Lower leg skin (tissue), 4 donors: ENCODE data around the gene CBFA2T3. TPM values are rescaled to one million over a fixed set of nuclear protein-coding genes. Genes with fewer than 3 reads are reported as not detected.
A peak's percentile ranks its signal among the peaks of the same experiment; 100 is the strongest.

Source experiments
- DNase-seq, 2 donors: peaks; one replicate each; pipeline ENCODE4 v3.0.0-alpha.2; 2019; ENCODE audit warnings: low spot score in 2 of 2
- H3K4me3 ChIP-seq: fragments of 200-600 bp; sonication (generic); 2 replicates; pipeline ENCODE4 v1.5.1; 2017; ENCODE audit warnings: mild to moderate bottlenecking, low read depth; ENCODE audit not compliant: poor library complexity, severe bottlenecking
- POLR2A ChIP-seq, 2 donors: fragments of 450-650 bp; IDR thresholded peaks; one replicate each; pipeline ENCODE4 v1.6.1; 2016 to 2017; ENCODE audit warnings: antibody characterized with exemption in 2 of 2, mild to moderate bottlenecking in 1 of 2, moderate library complexity in 1 of 2
- WGBS, 2 donors: methylation state at CpG; one replicate each; pipeline ENCODE4 v1.1.5; 2018; 5-methylcytosine and 5-hydroxymethylcytosine counted together
- intact Hi-C: fragments of 100-400 bp; cut with DNase I; formaldehyde crosslinking; loops from one replicate; pipeline ENCODE4 v1.15.0; 2023; ENCODE audit warnings: low total_unique reads
- total RNA-seq, 4 donors: library from RNA; depleted of rRNA; stranded (reverse); fragments of >200 nt; gene quantifications; one replicate each; pipeline ENCODE4 v1.1.0, GENCODE V29; 2016
- TF ChIP-seq, protein P1 (sequence below), 3 donors: fragments of 450-650 bp; IDR thresholded peaks; one replicate each; pipeline ENCODE4 v1.5.1; 2016; ENCODE audit warnings: antibody characterized with exemption in 3 of 3, mild to moderate bottlenecking in 3 of 3, moderate library complexity in 2 of 3

The CBFA2T3 gene
- total RNA-seq: 1 to 10 TPM in 3 of 4 donors, under 1 TPM in 1; 0.93 to 4.4 (median 2.9) TPM

DNA sequence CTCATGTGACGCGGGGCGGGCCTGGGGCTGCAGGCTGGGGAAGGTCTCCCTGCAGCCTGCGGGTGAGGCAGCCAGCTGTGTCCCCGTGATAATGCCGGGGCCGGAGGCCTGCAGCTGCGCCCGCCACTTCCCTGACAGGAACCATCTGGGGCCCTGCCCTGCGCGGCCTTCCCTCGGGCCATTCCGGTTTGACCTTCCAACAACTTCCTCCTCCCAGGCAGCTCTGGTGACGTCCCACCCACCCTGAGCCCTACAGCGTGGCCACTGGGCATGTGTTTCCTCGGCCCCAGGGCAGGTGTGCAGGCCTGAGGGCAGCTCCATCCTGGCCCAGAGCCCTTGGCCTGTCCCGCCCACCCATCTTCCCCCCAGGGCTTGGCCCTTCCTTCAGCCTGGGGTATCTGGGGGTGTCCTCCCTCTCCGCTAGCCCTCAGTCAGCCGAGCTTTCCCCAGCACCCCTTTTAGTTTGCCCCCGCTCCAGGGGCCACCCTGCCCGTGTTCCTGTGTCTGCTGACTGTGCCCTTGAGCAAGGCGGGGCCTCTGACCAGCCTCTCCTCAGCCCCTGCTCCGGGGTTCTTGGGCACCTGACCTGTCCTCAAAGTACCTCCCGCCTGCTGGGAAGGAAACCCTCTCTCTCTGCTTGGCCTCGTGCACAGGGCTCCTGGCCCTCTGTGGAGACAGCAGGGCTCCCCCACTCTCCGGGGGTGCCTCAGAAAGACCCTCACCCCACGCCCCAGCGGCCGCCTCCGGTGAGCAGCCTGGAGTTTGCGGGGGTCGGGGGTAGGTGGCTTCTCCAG is at the start of gene CBFA2T3:
Gene CBFA2T3, minus strand, starts transcription at position 190 of the 794 bp plus-strand sequence. CDS start 400 bp downstream, outside the sequence.
- 54 to 56% methylated on average over 31 of the region's 32 CpGs for WGBS, 2 donors

DNA sequence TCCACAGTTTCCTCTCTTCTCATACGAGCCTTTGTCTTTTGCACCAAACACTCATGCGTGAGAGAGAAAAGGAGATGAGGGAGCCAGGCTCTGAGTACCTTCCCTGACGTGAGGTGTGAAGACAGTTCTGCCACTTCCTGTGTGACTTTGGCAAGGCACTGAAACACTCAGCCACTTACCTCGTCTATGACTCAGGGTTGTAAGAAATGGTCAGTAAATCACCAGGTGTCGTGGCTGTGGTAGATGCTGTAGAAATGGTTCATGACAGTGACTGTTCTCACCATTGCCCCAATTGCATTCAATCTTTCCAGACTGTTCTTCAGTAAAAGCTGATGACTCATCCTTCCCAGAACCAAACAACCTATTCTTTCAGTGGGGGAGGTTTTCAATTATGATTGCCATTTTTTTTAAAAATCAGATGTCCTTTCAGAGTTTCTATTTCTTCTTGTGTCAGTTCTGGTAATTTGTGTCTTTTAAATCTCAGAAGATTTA is 49.2 kb upstream of the CBFA2T3 start:
- TF ChIP-seq, protein P1, sequence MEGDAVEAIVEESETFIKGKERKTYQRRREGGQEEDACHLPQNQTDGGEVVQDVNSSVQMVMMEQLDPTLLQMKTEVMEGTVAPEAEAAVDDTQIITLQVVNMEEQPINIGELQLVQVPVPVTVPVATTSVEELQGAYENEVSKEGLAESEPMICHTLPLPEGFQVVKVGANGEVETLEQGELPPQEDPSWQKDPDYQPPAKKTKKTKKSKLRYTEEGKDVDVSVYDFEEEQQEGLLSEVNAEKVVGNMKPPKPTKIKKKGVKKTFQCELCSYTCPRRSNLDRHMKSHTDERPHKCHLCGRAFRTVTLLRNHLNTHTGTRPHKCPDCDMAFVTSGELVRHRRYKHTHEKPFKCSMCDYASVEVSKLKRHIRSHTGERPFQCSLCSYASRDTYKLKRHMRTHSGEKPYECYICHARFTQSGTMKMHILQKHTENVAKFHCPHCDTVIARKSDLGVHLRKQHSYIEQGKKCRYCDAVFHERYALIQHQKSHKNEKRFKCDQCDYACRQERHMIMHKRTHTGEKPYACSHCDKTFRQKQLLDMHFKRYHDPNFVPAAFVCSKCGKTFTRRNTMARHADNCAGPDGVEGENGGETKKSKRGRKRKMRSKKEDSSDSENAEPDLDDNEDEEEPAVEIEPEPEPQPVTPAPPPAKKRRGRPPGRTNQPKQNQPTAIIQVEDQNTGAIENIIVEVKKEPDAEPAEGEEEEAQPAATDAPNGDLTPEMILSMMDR (IDR thresholded peaks at IDR 0.05): no peak
- TF ChIP-seq POLR2A (IDR thresholded peaks at IDR 0.05): no peak
- no peak for DNase-seq
- no peak overlapping the region for H3K4me3 ChIP-seq
- intact Hi-C loops: no loop called here
- WGBS, 2 donors: 65 to 70% methylated on average over 5 of the region's 5 CpGs

More for the DNA sequence above, at the start of gene CBFA2T3:
- H3K4me3 ChIP-seq: no peak within 1 kb of the TSS
- DNase-seq: peak; percentile 70 to 94
- intact Hi-C loops: no loop called here
- TF ChIP-seq, protein P1 (IDR thresholded peaks at IDR 0.05): no peak
- no peak for TF ChIP-seq POLR2A (IDR thresholded peaks at IDR 0.05)

DNA sequence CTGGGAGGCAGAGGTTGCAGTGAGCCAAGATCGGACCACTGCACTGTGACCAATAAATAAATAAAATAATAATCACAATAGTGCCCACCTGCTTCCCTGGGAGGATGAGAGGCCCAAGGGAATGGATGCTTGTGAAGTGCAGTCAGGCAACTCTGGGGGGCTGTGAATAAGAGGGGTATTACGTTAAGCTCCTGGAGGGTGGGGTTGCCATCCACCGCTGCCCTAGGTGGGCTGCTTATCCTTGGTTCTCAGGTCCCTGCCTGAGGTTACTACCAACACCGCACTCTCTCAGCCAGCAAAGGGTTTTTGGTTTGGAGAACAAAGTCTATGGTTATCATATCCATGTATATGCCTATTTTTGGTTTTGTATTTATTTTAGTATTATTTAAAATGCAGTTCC is 48.6 kb upstream of the CBFA2T3 start:
- WGBS, 2 donors: 86 to 87% methylated on average over 4 of the region's 4 CpGs
- TF ChIP-seq POLR2A (IDR thresholded peaks at IDR 0.05): no peak
- TF ChIP-seq, protein P1 (IDR thresholded peaks at IDR 0.05): no peak
- no peak for DNase-seq
- intact Hi-C loops: no loop called here
- H3K4me3 ChIP-seq: no peak overlapping the region

DNA sequence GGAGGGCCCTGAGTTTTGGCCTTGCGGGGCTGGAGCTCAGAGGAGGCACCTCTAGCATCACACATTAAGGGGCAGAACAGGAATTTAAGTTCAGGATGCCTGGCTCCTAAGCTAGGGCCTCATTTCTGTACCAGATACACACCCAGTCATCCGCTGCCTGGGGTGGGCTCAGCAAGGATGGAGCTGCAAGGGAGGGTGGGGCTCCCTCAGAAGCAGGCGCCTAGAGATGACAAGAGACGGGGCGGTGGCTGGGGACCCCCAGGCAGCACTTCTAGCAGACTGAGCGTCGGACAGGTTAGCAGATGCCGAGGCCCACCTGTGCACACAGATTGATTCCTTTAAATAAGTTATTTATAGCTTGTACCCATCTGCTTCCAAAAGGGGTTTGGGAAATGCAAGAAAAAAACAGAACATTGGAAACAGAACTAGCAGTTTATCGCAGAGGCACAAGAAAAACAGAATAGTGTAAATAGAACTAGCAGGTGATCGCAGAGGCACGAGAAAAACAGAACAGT is 47.6 kb upstream of the CBFA2T3 start:
- 60 to 62% methylated on average over 11 of the region's 11 CpGs for WGBS, 2 donors
- TF ChIP-seq POLR2A (IDR thresholded peaks at IDR 0.05): no peak
- TF ChIP-seq, protein P1 (IDR thresholded peaks at IDR 0.05): no peak
- intact Hi-C loops: no loop called here

DNA sequence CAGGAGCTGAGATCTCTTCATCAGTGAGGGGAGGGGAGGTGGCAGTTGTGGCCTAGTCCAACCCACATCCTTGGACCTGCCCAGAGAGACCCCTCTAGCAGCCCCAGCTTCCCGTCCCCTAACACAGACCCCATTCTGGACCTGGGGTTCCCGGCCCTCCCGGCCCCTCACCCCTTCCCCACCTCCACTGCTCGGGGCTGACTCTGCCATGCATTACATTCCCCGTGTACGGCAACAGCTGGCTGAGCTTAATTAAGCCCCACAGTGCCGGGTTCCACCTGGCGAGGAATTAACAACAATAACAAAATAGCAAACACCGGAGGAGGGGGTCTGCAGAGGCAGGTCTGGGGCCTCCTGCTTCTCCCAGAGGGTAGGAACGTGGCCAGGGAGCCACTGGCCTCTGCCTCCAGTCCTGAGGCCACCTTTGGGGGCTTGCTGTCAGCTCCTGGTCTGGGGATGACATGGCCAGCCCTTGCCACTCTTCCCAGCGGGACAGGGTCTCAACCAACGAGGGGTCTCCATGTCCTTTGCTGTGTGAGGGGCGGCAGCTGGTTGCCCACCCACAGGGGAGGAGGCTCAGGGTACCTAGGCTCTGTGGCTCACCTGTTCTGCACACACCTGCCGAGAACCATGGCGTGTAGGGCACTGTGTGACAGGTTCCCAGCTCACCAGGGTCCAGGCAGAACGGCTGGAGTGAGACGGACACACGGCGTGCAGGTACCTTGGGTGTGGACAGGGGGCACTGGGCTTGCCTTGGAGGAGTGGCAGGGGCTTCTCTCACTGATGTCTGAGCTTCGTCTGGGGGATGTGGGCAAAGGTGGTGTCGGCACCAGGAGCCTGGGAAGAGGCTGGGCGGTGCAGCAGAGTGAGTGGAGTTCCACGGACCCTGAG is 46.9 kb upstream of the CBFA2T3 start:
- WGBS, 2 donors: 68 to 73% methylated on average over 23 of the region's 23 CpGs
- intact Hi-C loops: no loop called here
- H3K4me3 ChIP-seq: no peak overlapping the region
- no peak for DNase-seq
- TF ChIP-seq POLR2A (IDR thresholded peaks at IDR 0.05): no peak
- TF ChIP-seq, protein P1 (IDR thresholded peaks at IDR 0.05): no peak

More for the DNA sequence above, 47.6 kb upstream of the CBFA2T3 start:
- DNase-seq: no peak
- no peak overlapping the region for H3K4me3 ChIP-seq
